A549 (cell line): ENCODE data around the gene MITF. TPM values are rescaled to one million over a fixed set of nuclear protein-coding genes. Genes with fewer than 3 reads are reported as not detected.

Experiments used
- ATAC-seq, 2 experiments: fragments of 200-7000 bp in 1 of 2; fragments of >200 bp in 1 of 2; cut with Nextera tagmentation in 1 of 2; cut with Tn5 transposase in 1 of 2; 3 replicates each; pipeline versions ENCODE4 v1.8.0 to v1.9.1; 2018 to 2020; ENCODE audit warnings: mild to moderate bottlenecking in 1 of 2, moderate library complexity in 1 of 2
- CTCF ChIA-PET: fragments of 300-600 bp; sonication (Branson Sonifier 250); formaldehyde crosslinking; extraction: SDS; loops from one replicate; lab custom pipeline; 2021; ENCODE audit warnings: antibody characterized with exemption, inconsistent platforms; lab: Yijun Ruan, JAX
- POLR2A ChIA-PET: fragments of 350-600 bp; formaldehyde crosslinking; extraction: SDS; loops from one replicate; lab custom pipeline; 2021; ENCODE audit warnings: antibody characterized with exemption, inconsistent platforms; lab: Yijun Ruan, JAX
- DNase-seq, 2 experiments: peaks; one replicate each; pipeline versions ENCODE4 v3.0.0 to v3.0.0-alpha.2; 2011 to 2016; ENCODE audit warnings: low read depth in 1 of 2, low spot score in 1 of 2
- FAIRE-seq: peaks from 2 replicates; lab custom pipeline; 2011; peaks lifted over from hg19 to GRCh38; lab: Jason Lieb, UNC
- H3K27ac ChIP-seq, 2 experiments: fragments of >200 bp; sonication (Bioruptor Twin); formaldehyde crosslinking; 3 replicates each; pipeline ENCODE4 v1.5.1; 2016 to 2017
- H3K4me1 ChIP-seq: fragments of >200 bp; sonication (Bioruptor Twin); formaldehyde crosslinking; 3 replicates; pipeline ENCODE4 v1.6.1; 2016
- H3K4me2 ChIP-seq: fragments of >200 bp; sonication (Bioruptor Twin); formaldehyde crosslinking; 3 replicates; pipeline ENCODE4 v1.6.1; 2016
- H3K4me3 ChIP-seq: fragments of >200 bp; sonication (Bioruptor Twin); formaldehyde crosslinking; 3 replicates; pipeline ENCODE4 v1.5.1; 2016
- H3K9me3 ChIP-seq: fragments of >200 bp; sonication (Bioruptor Twin); formaldehyde crosslinking; 3 replicates; pipeline ENCODE4 v1.6.1; 2016
- CBX2 ChIP-seq: fragments of 200-600 bp; sonication (generic); IDR thresholded peaks from 2 replicates; pipeline ENCODE4 v1.6.1; 2016; ENCODE audit warnings: low read depth, mild to moderate bottlenecking, borderline replicate concordance
- CBX8 ChIP-seq: fragments of 200-600 bp; sonication (generic); IDR thresholded peaks from 2 replicates; pipeline ENCODE4 v1.6.1; 2016
- CEBPB ChIP-seq, 2 experiments: fragments of >200 bp in 1 of 2; sonication (Bioruptor Twin) in 1 of 2; formaldehyde crosslinking in 1 of 2; IDR thresholded peaks; 2 replicates each; pipeline ENCODE4 v1.6.1; 2012 to 2016
- CHD4 ChIP-seq: fragments of 200-600 bp; sonication (generic); IDR thresholded peaks from 2 replicates; pipeline ENCODE4 v1.6.1; 2016; ENCODE audit warnings: antibody characterized with exemption, mild to moderate bottlenecking, borderline replicate concordance
- EHF ChIP-seq: fragments of 250-450 bp; sonication (Bioruptor Pico); IDR thresholded peaks from 2 replicates; pipeline ENCODE4 v1.5.0; 2020; ENCODE audit warnings: mild to moderate bottlenecking
- EP300 ChIP-seq, 2 experiments: fragments of >200 bp; sonication (Bioruptor Twin); formaldehyde crosslinking; IDR thresholded peaks; 2 replicates in 1 of 2; 3 replicates in 1 of 2; pipeline ENCODE4 v1.6.1; 2016 to 2017
- FOSL2 ChIP-seq, 2 experiments: fragments of 450-650 bp in 1 of 2; fragments of >200 bp in 1 of 2; sonication (Bioruptor Twin) in 1 of 2; formaldehyde crosslinking; IDR thresholded peaks; 2 replicates each; pipeline versions ENCODE4 v1.5.0 to v1.6.1; 2016 to 2020; ENCODE audit warnings: mild to moderate bottlenecking in 1 of 2, moderate library complexity in 1 of 2
- FOXS1 ChIP-seq: fragments of 250-450 bp; sonication (Bioruptor Pico); IDR thresholded peaks from 2 replicates; pipeline ENCODE4 v1.5.0; 2020; ENCODE audit warnings: mild to moderate bottlenecking, moderate library complexity
- GATA3 ChIP-seq: IDR thresholded peaks from 2 replicates; pipeline ENCODE4 v1.6.1; 2012; ENCODE audit warnings: borderline replicate concordance
- HES2 ChIP-seq: fragments of >200 bp; sonication (Bioruptor Twin); formaldehyde crosslinking; IDR thresholded peaks from 2 replicates; pipeline ENCODE4 v1.6.1; 2016
- HOXA7 ChIP-seq: fragments of 250-450 bp; sonication (Bioruptor Pico); IDR thresholded peaks from 2 replicates; pipeline ENCODE4 v1.5.0; 2020; ENCODE audit warnings: mild to moderate bottlenecking, moderate library complexity
- HOXB5 ChIP-seq: fragments of 250-450 bp; sonication (Bioruptor Pico); IDR thresholded peaks from 2 replicates; pipeline ENCODE4 v1.5.0; 2020; ENCODE audit warnings: mild to moderate bottlenecking, moderate library complexity
- JUNB ChIP-seq: fragments of >200 bp; sonication (Bioruptor Twin); formaldehyde crosslinking; IDR thresholded peaks from 2 replicates; pipeline ENCODE4 v1.6.1; 2016
- MAFK ChIP-seq: fragments of 450-650 bp; IDR thresholded peaks from 2 replicates; pipeline ENCODE4 v1.6.1; 2014; ENCODE audit not compliant: partially characterized antibody
- MAX ChIP-seq: IDR thresholded peaks from 2 replicates; pipeline ENCODE4 v1.6.1; 2012
- NFE2L2 ChIP-seq: fragments of 150-350 bp; conservative IDR thresholded peaks from 2 replicates; pipeline ENCODE4 v1.6.1; 2014; ENCODE audit warnings: low read length
- NR3C1 ChIP-seq: fragments of >200 bp; sonication (Bioruptor Twin); formaldehyde crosslinking; IDR thresholded peaks from 3 replicates; pipeline ENCODE4 v1.6.1; 2017
- REST ChIP-seq: fragments of 200-600 bp; sonication (generic); IDR thresholded peaks from 2 replicates; pipeline ENCODE4 v1.6.1; 2016; ENCODE audit warnings: antibody characterized with exemption, mild to moderate bottlenecking, moderate library complexity
- RFX5 ChIP-seq: fragments of 450-650 bp; IDR thresholded peaks from 2 replicates; pipeline ENCODE4 v1.7.1; 2014; ENCODE audit warnings: antibody characterized with exemption, mild to moderate bottlenecking, moderate library complexity
- WGBS: methylation state at CpG from one replicate; pipeline ENCODE4 v1.1.6; 2017; ENCODE audit errors: missing lambda C conversion rate; 5-methylcytosine and 5-hydroxymethylcytosine counted together
- polyA plus RNA-seq, 4 experiments: library from polyadenylated mRNA; depleted of rRNA in 3 of 4; stranded (reverse); fragments of >200 nt; fragmentation: RNase III in 1 of 4; extraction: RNeasy Plus Mini Kit Qiagen cat#74134 plus additional on column Dnase treatment in 1 of 4; gene quantifications; 2 replicates in 3 of 4; 3 replicates in 1 of 4; pipeline ENCODE4 v1.2.3, GENCODE V29; 2011 to 2017

MITF gene
- polyA plus RNA-seq, 2 of the 4 experiments (the other 2 are of a cell fraction) = 14.3 to 15.9 TPM

- Histone ChIP-seq H3K27ac (peak overlapping the region; percentile 43 to 58; a peak in 4 of 6 replicates), H3K4me1 (peaks cover 67% of the 10 kb centered on the region), H3K4me2 (peak overlapping the region; percentile 60), H3K9me3 (no peaks in the 10 kb centered on the region), H3K4me3 (no peak overlapping the region)
- no peak for ATAC-seq
- WGBS = 93% methylated on average over 3 of the region's 3 CpGs
- POLR2A ChIA-PET = no interaction called here
- DNase-seq = no peak
- no peak for TF ChIP-seq EHF
- no peak for TF ChIP-seq FOSL2 (IDR thresholded peaks at IDR 0.05)
- no peak for TF ChIP-seq FOSL2 (CRISPR knock-in tag; IDR thresholded peaks at IDR 0.05)
- FAIRE-seq = no peak
- CTCF ChIA-PET = no interaction called here
Measured at GRCh38 chr3:69878254-69878653, 139.0 kb downstream of the MITF start.

GRCh38 chr3:69879051-69879450 lies 139.8 kb downstream of the MITF start:
- POLR2A ChIA-PET = no interaction called here
- FAIRE-seq = no peak
- CTCF ChIA-PET = interaction anchor here (0.6 kb wide), 1 partner anchor 146 kb away, joined by 3 read pairs; no protein-coding TSS in a partner anchor

GRCh38 chr3:69880069-69880640 lies 140.9 kb downstream of the MITF start:
- ATAC-seq = no peak; a peak in 1 of 6 replicates
- WGBS = 5% methylated on average over 4 of the region's 4 CpGs
- peak; percentile 18 for FAIRE-seq
- TF ChIP-seq HOXB5 (CRISPR knock-in tag) (no peak), EP300 (IDR thresholded peaks at IDR 0.05) (0 out of 5 replicates have a peak, but pooled peaks of 1 of the 2 experiments have one; percentile 23), CBX8 (no peak), NFE2L2 (no peak), JUNB (peak; percentile 62), FOSL2 (IDR thresholded peaks at IDR 0.05) (0 out of 2 replicates have a peak, but pooled peaks have one; percentile 29), FOSL2 (CRISPR knock-in tag; IDR thresholded peaks at IDR 0.05) (peak; percentile 65), MAFK (no peak), RFX5 (no peak), CEBPB (IDR thresholded peaks at IDR 0.05) (peak; percentile 77 to 79), CBX2 (no peak), HOXA7 (CRISPR knock-in tag) (no peak), GATA3 (peak; percentile 40; the same call in 1 of the 2 replicates), HES2 (no peak), FOXS1 (CRISPR knock-in tag) (no peak), MAX (peak; percentile 31; the same call in 1 of the 2 replicates), EHF (no peak), CHD4 (no peak), REST (no peak), NR3C1 (no peak)
- H3K27ac ChIP-seq = peak overlapping the region; percentile 74 to 80
- no peaks in the 10 kb centered on the region for H3K9me3 ChIP-seq
- H3K4me1 ChIP-seq = peaks cover 68% of the 10 kb centered on the region
- peak overlapping the region; percentile 17; the same call in 2 of the 3 replicates for H3K4me3 ChIP-seq
- DNase-seq = no peak
- POLR2A ChIA-PET = interaction anchor here (0.6 kb wide), 1 partner anchor 12 kb away, joined by 3 read pairs; no protein-coding TSS in a partner anchor
- CTCF ChIA-PET = no interaction called here
- H3K4me2 ChIP-seq = peak overlapping the region; percentile 63

More at GRCh38 chr3:69879051-69879450, 139.8 kb downstream of the MITF start:
- TF ChIP-seq JUNB (no peak), HES2 (no peak)
- TF ChIP-seq, all 56 proteins: peak for 0
- Histone ChIP-seq H3K4me1 (peaks cover 67% of the 10 kb centered on the region), H3K9me3 (no peaks in the 10 kb centered on the region), H3K4me2 (peak overlapping the region; percentile 63; the same call in 2 of the 3 replicates), H3K4me3 (no peak overlapping the region), H3K27ac (peak overlapping the region; percentile 74 to 80)
- ATAC-seq (no peak), DNase-seq (no peak)
- WGBS = 95% methylated on average over 14 of the region's 14 CpGs
